Measurements from ENCODE around the gene MLLT3.

GRCh38 chr9:20532584-20532983 is 89.7 kb downstream of the MLLT3 start:
- no peak for TF ChIP-seq CTCF (IDR thresholded peaks at IDR 0.05; ENCODE audit: borderline replicate concordance, extremely low read depth, low read length, poor library complexity, severe bottlenecking)
- no peak for TF ChIP-seq EZH2 (IDR thresholded peaks at IDR 0.05; ENCODE audit: borderline replicate concordance, low read depth, low read length, severe bottlenecking)

Data from DND-41 (cell line).